ENCODE measurements around the gene ADAMTSL2. TPM values are rescaled to one million over a fixed set of nuclear protein-coding genes. Genes with fewer than 3 reads are reported as not detected.

Gene ADAMTSL2
- polyA plus RNA-seq, 1 donor: 1.2 TPM

Other genes starting within 250 kb of the ADAMTSL2 start
- gene SURF6, start 198.5 kb upstream of the ADAMTSL2 start, polyA plus RNA-seq (ENCODE audit: insufficient read length): 22.3 TPM
- gene MED22, start 186.6 kb upstream of the ADAMTSL2 start, polyA plus RNA-seq (ENCODE audit: insufficient read length): 25.6 TPM
- gene RPL7A, start 186.5 kb upstream of the ADAMTSL2 start, polyA plus RNA-seq (ENCODE audit: insufficient read length): 2,305 TPM
- gene SURF1, start 178.2 kb upstream of the ADAMTSL2 start, polyA plus RNA-seq (ENCODE audit: insufficient read length): 34.7 TPM
- 17.7 TPM for gene SURF2, start 178.2 kb upstream of the ADAMTSL2 start, polyA plus RNA-seq (ENCODE audit: insufficient read length)
- 157 TPM for gene SURF4, start 158.6 kb upstream of the ADAMTSL2 start, polyA plus RNA-seq (ENCODE audit: insufficient read length)
- 4.4 TPM for gene STKLD1, start 158.3 kb upstream of the ADAMTSL2 start, polyA plus RNA-seq (ENCODE audit: insufficient read length)
- gene REXO4, start 116.7 kb upstream of the ADAMTSL2 start, polyA plus RNA-seq (ENCODE audit: insufficient read length): 24.0 TPM
- 10.9 TPM for gene ADAMTS13, start 112.3 kb upstream of the ADAMTSL2 start, polyA plus RNA-seq (ENCODE audit: insufficient read length)
- gene CACFD1, start 74.7 kb upstream of the ADAMTSL2 start, polyA plus RNA-seq (ENCODE audit: insufficient read length): 27.3 TPM
- 1.0 TPM for gene SLC2A6, start 55.6 kb upstream of the ADAMTSL2 start, polyA plus RNA-seq (ENCODE audit: insufficient read length)
- 0.37 TPM for gene MYMK, start 9.7 kb upstream of the ADAMTSL2 start, polyA plus RNA-seq (ENCODE audit: insufficient read length)
- 0.12 TPM for gene FAM163B, start 74.7 kb downstream of the ADAMTSL2 start, polyA plus RNA-seq (ENCODE audit: insufficient read length)
- gene DBH, start 101.7 kb downstream of the ADAMTSL2 start, polyA plus RNA-seq (ENCODE audit: insufficient read length): 0.90 TPM
- gene SARDH, start 203.6 kb downstream of the ADAMTSL2 start, polyA plus RNA-seq (ENCODE audit: insufficient read length): 9.6 TPM

All from left kidney (tissue), 1 donor.